ENCODE results near the gene WFS1. TPM values are rescaled to one million over a fixed set of nuclear protein-coding genes. Genes with fewer than 3 reads are reported as not detected.

WFS1 gene
- total RNA-seq, 1 donor from 2014 or later, result 104 TPM

DNA sequence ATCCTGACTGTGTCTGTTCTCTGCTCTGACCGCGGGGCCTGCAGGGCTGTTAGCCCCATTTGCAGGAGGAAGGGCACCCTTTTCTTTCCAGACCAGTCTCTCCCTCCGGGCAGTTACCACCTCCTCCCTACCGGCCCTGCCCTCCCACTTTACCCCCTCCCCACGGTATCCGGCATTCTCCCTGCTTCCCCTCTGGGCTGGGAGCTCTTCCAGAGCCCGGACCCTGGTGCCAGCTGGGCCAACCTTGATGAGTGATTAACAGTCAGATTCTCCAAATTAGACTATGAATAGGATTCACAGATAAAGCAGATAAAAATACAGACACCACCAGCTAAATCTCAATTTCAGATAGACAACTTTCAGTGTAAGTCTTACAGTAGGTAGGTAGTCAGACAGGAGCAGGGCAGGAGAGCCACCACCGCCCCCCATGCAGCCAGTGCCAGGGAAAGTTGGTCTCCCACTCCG, 23.4 kb upstream of the WFS1 start:
- intact Hi-C loops (cut with micrococcal nuclease), result no loop called here
- no peak for DNase-seq
- peaks cover 11% of the 10 kb centered on the region for H3K4me1 ChIP-seq
- H3K27me3 ChIP-seq (ENCODE audit: low read depth), result peaks cover 89% of the 10 kb centered on the region
- H3K27ac ChIP-seq (replicated peaks), result no peak overlapping the region
- peak overlapping the region; percentile 63 for H3K4me3 ChIP-seq
- no peaks in the 10 kb centered on the region for H3K36me3 ChIP-seq
- peaks cover 11% of the 10 kb centered on the region for H3K9me3 ChIP-seq (replicated peaks)
- no peak for TF ChIP-seq CTCF (IDR thresholded peaks at IDR 0.05; ENCODE audit: borderline replicate concordance)

- H3K27ac ChIP-seq (replicated peaks), result no peak overlapping the region
- no peak overlapping the region for H3K4me3 ChIP-seq
- DNase-seq, result no peak
- H3K27me3 ChIP-seq (ENCODE audit: low read depth), result peaks cover 71% of the 10 kb centered on the region
- H3K9me3 ChIP-seq (replicated peaks), result peaks cover 11% of the 10 kb centered on the region
- peaks cover 11% of the 10 kb centered on the region for H3K4me1 ChIP-seq
- intact Hi-C loops (cut with micrococcal nuclease), result no loop called here
- no peaks in the 10 kb centered on the region for H3K36me3 ChIP-seq
- no peak for TF ChIP-seq CTCF (IDR thresholded peaks at IDR 0.05; ENCODE audit: borderline replicate concordance)
Measured at GRCh38 chr4:6248394-6248793, 21.3 kb upstream of the WFS1 start.

DNA sequence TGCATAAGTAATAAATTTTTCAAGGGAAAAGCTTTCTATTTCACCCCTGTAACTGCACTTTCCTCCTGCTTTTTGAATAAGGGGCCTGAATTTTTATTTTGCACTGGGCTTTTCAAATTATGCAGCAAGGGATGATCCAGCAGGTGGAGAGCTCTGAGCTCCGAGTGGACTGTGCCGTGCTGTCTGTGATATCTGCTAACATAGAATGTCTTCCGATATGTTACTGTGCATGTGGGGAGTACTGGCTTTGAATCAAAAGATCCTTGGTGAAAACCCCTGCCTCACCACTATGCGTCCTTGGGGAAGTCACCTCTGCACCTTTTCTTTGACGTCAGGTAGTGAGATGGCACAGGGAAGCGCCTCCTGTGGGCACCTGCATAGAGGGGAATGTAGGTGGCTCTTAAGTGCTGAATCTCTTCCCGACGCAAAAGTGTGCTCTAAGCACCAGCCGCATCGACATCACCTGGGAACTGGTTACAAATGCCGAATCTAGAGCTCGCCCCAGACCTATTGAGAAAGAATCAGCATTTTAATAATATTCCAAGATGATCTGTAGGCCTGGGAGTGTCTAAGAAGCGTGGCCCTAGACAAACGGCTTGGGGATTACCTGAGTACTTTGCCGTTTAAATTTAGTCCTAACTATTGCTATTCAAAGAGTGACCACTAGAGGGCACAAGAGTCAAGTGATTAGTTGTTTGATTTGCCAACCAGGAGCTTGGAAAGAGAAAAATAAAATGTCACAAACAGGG, 19.2 kb upstream of the WFS1 start:
- Histone ChIP-seq H3K27me3 (ENCODE audit: low read depth) (peaks cover 52% of the 10 kb centered on the region), H3K36me3 (no peaks in the 10 kb centered on the region), H3K27ac (replicated peaks) (no peak overlapping the region), H3K4me3 (no peak overlapping the region), H3K4me1 (peaks cover 5% of the 10 kb centered on the region), H3K9me3 (replicated peaks) (no peaks in the 10 kb centered on the region)
- no peak for DNase-seq
- intact Hi-C loops (cut with micrococcal nuclease), result loop anchor here (5.0 kb wide), 1 partner anchor 77 kb away; no protein-coding TSS in a partner anchor
- peak; percentile 84 for TF ChIP-seq CTCF (IDR thresholded peaks at IDR 0.05; ENCODE audit: borderline replicate concordance)

- H3K36me3 ChIP-seq, result no peaks in the 10 kb centered on the region
- intact Hi-C loops (cut with micrococcal nuclease), result loop anchor here (5.0 kb wide), 1 partner anchor 76 kb away; no protein-coding TSS in a partner anchor
- no peak for TF ChIP-seq CTCF (IDR thresholded peaks at IDR 0.05; ENCODE audit: borderline replicate concordance)
- no peak for DNase-seq
- H3K27ac ChIP-seq (replicated peaks), result no peak overlapping the region
- H3K4me3 ChIP-seq, result no peak overlapping the region
- H3K9me3 ChIP-seq (replicated peaks), result no peaks in the 10 kb centered on the region
- H3K27me3 ChIP-seq (ENCODE audit: low read depth), result peaks cover 48% of the 10 kb centered on the region
- peaks cover under 1% of the 10 kb centered on the region for H3K4me1 ChIP-seq
Measured at GRCh38 chr4:6250984-6251295, 18.7 kb upstream of the WFS1 start.

DNA sequence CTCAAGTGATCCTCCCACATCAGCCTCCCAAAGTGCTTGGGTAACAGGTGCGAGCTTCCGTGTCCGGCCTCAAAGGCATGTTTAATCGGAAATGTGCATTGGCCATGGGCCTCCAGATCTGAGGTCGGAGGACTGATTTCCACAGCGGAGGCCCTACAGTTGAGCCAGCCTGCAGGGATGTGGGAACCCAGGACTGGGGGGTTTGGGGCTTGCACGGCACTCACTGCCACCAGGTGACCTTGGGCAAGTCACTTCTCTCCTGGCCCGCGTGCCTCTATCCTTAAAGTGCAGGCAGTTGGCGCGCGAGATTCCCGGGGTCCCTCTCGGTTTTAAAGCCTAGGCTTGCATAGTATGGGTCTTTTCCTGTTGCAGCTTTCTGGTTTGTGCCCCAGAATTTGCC, 18.3 kb upstream of the WFS1 start:
- no peaks in the 10 kb centered on the region for H3K4me1 ChIP-seq
- H3K9me3 ChIP-seq (replicated peaks), result no peaks in the 10 kb centered on the region
- no peak for DNase-seq
- H3K27me3 ChIP-seq (ENCODE audit: low read depth), result peaks cover 48% of the 10 kb centered on the region
- TF ChIP-seq CTCF (IDR thresholded peaks at IDR 0.05; ENCODE audit: borderline replicate concordance), result no peak
- intact Hi-C loops (cut with micrococcal nuclease), result loop anchor here (5.0 kb wide), 1 partner anchor 76 kb away; no protein-coding TSS in a partner anchor
- H3K36me3 ChIP-seq, result no peaks in the 10 kb centered on the region
- H3K4me3 ChIP-seq, result no peak overlapping the region
- H3K27ac ChIP-seq (replicated peaks), result no peak overlapping the region
